GM23338 (cell line): ENCODE results near the gene LGALS9C. TPM values are rescaled to one million over a fixed set of nuclear protein-coding genes. Genes with fewer than 3 reads are reported as not detected.
"Not testable (repeated sequence)": the region's sequence is repeated elsewhere in the genome, so short reads cannot be mapped to it uniquely, and the experiment has no call there.

ENCODE experiments used
- ATAC-seq: fragments of 200-7000 bp; cut with Tn5 transposase; 3 replicates; pipeline ENCODE4 v1.9.1; 2020
- DNase-seq: peaks from one replicate; pipeline ENCODE4 v3.0.0-alpha.2; 2015; ENCODE audit warnings: low spot score
- H2AFZ ChIP-seq: fragments of 200-600 bp; sonication (generic); 2 replicates; pipeline ENCODE4 v1.8.0; 2016; ENCODE audit warnings: antibody characterized with exemption, mild to moderate bottlenecking, moderate library complexity
- H3F3A ChIP-seq: fragments of 200-600 bp; sonication (generic); replicated peaks from 2 replicates; pipeline ENCODE4 v1.8.0; 2017; ENCODE audit warnings: antibody characterized with exemption, mixed run types, low read depth
- H3K27ac ChIP-seq: fragments of 200-600 bp; sonication (generic); 2 replicates; pipeline ENCODE4 v1.6.1; 2016; ENCODE audit warnings: low read depth
- H3K27me3 ChIP-seq: fragments of 200-600 bp; sonication (generic); 2 replicates; pipeline ENCODE4 v1.8.0; 2016; ENCODE audit warnings: mild to moderate bottlenecking, mixed run types, moderate library complexity; ENCODE audit not compliant: insufficient read depth
- H3K36me3 ChIP-seq: fragments of 200-600 bp; sonication (generic); 2 replicates; pipeline ENCODE4 v1.8.0; 2016; ENCODE audit warnings: mild to moderate bottlenecking; ENCODE audit not compliant: insufficient read depth
- H3K4me1 ChIP-seq: fragments of 200-600 bp; sonication (generic); 2 replicates; pipeline ENCODE4 v1.8.0; 2016; ENCODE audit warnings: mild to moderate bottlenecking, moderate library complexity; ENCODE audit not compliant: insufficient read depth
- H3K4me2 ChIP-seq: fragments of 200-600 bp; sonication (generic); 2 replicates; pipeline ENCODE4 v1.7.1; 2017; ENCODE audit warnings: mixed run types
- H3K4me3 ChIP-seq: fragments of 200-600 bp; sonication (generic); 2 replicates; pipeline ENCODE4 v1.6.1; 2016; ENCODE audit warnings: mixed run types
- H3K79me2 ChIP-seq: fragments of 200-600 bp; sonication (generic); replicated peaks from 2 replicates; pipeline ENCODE4 v1.8.0; 2017; ENCODE audit warnings: mild to moderate bottlenecking; ENCODE audit not compliant: insufficient read depth
- H3K9me2 ChIP-seq: fragments of 200-600 bp; sonication (generic); 2 replicates; pipeline ENCODE4 v1.8.0; 2017; ENCODE audit not compliant: insufficient read depth
- H4K20me1 ChIP-seq: fragments of 200-600 bp; sonication (generic); replicated peaks from 2 replicates; pipeline ENCODE4 v1.8.0; 2017; ENCODE audit warnings: mild to moderate bottlenecking; ENCODE audit not compliant: insufficient read depth
- H3K27ac Mint-ChIP-seq: 2 replicates; pipeline ENCODE4 v1.8.0; 2020; ENCODE audit warnings: inconsistent platforms, mild to moderate bottlenecking, moderate library complexity, mixed read lengths
- H3K27me3 Mint-ChIP-seq: 3 replicates; pipeline ENCODE4 v1.8.0; 2022; ENCODE audit warnings: low read depth, mild to moderate bottlenecking, moderate library complexity, mixed read lengths, inconsistent platforms; ENCODE audit not compliant: insufficient read depth, poor library complexity
- H3K36me3 Mint-ChIP-seq: 3 replicates; pipeline ENCODE4 v1.8.0; 2021; ENCODE audit warnings: low read depth, mild to moderate bottlenecking, inconsistent platforms, moderate library complexity, mixed read lengths
- H3K4me1 Mint-ChIP-seq: 3 replicates; pipeline ENCODE4 v1.8.0; 2020; ENCODE audit warnings: mild to moderate bottlenecking, inconsistent platforms, mixed read lengths
- H3K4me3 Mint-ChIP-seq: 3 replicates; pipeline ENCODE4 v1.8.0; 2021; ENCODE audit warnings: moderate library complexity, mild to moderate bottlenecking, inconsistent platforms, mixed read lengths
- H3K9me3 Mint-ChIP-seq: 3 replicates; pipeline ENCODE4 v1.8.0; 2020; ENCODE audit warnings: moderate library complexity, mild to moderate bottlenecking, inconsistent platforms, mixed read lengths
- CTCF ChIP-seq, 2 experiments: fragments of 200-600 bp in 1 of 2; sonication (generic) in 1 of 2; conservative IDR thresholded peaks; 2 replicates each; pipeline versions ENCODE4 v1.5.1 to v1.6.1; 2016 to 2017; ENCODE audit warnings: antibody characterized with exemption in 2 of 2, low read depth in 2 of 2, mild to moderate bottlenecking in 2 of 2, moderate library complexity in 1 of 2
- long read RNA-seq: library from polyadenylated mRNA; unstranded; transcript quantifications from one replicate; pipeline ENCODE4 v2.0.0, GENCODE V29; 2020; ENCODE audit not compliant: unreplicated experiment
- polyA plus RNA-seq: library from polyadenylated mRNA; unstranded; fragments of >200 nt; fragmentation: Nextera tagmentation; extraction: Ambion mirVana; gene quantifications from 2 replicates; pipeline ENCODE4 v1.2.1, GENCODE V29; 2016
- total RNA-seq: library from RNA; depleted of rRNA; stranded (reverse); fragments of >200 nt; shearing (Covaris generic); gene quantifications from 2 replicates; pipeline ENCODE4 v1.2.3, GENCODE V29; 2014; rRNA removed

The LGALS9C gene
- not detected in 2 replicates for total RNA-seq
- 0.24 TPM in 1 of 2 replicates, not detected in the other for polyA plus RNA-seq
- long read RNA-seq: 0 reads

- not testable (repeated sequence) for H3K4me3 Mint-ChIP-seq, H3K27me3 ChIP-seq, DNase-seq, H3K4me3 ChIP-seq, H3K36me3 Mint-ChIP-seq, H3F3A ChIP-seq, H2AFZ ChIP-seq, H4K20me1 ChIP-seq, H3K9me3 Mint-ChIP-seq, H3K27me3 Mint-ChIP-seq, H3K9me2 ChIP-seq, ATAC-seq, H3K4me1 ChIP-seq, H3K4me2 ChIP-seq, H3K79me2 ChIP-seq, H3K4me1 Mint-ChIP-seq, H3K36me3 ChIP-seq, H3K27ac Mint-ChIP-seq, H3K27ac ChIP-seq
Measured at GRCh38 chr17:18476508-18477308, at the start of gene LGALS9C. LGALS9C (plus strand) TSS chr17:18476789; CDS start chr17:18476855, 66 bp downstream.

GRCh38 chr17:18432206-18432605, 44.4 kb upstream of the LGALS9C start:
- not testable (repeated sequence) for H3K36me3 ChIP-seq, H3K27ac Mint-ChIP-seq, H4K20me1 ChIP-seq, H3K9me2 ChIP-seq, H3F3A ChIP-seq, H3K4me1 ChIP-seq, H3K27me3 ChIP-seq, H3K4me1 Mint-ChIP-seq, H3K27me3 Mint-ChIP-seq, H3K4me3 Mint-ChIP-seq, H3K79me2 ChIP-seq, H3K4me2 ChIP-seq, H3K36me3 Mint-ChIP-seq, H3K27ac ChIP-seq, H3K4me3 ChIP-seq, H2AFZ ChIP-seq, ATAC-seq, DNase-seq, H3K9me3 Mint-ChIP-seq

- H3K9me2 ChIP-seq, H3K79me2 ChIP-seq, H3K27me3 ChIP-seq, H3K27ac ChIP-seq, H3K4me3 Mint-ChIP-seq, H3K4me1 Mint-ChIP-seq, DNase-seq, H3K27ac Mint-ChIP-seq, H3K4me1 ChIP-seq, H3K4me2 ChIP-seq, H3K36me3 Mint-ChIP-seq, ATAC-seq, H4K20me1 ChIP-seq, H3K4me3 ChIP-seq, H3K27me3 Mint-ChIP-seq, H3K9me3 Mint-ChIP-seq, H2AFZ ChIP-seq, H3F3A ChIP-seq, H3K36me3 ChIP-seq: not testable (repeated sequence)
Measured at GRCh38 chr17:18439465-18439870, 37.1 kb upstream of the LGALS9C start.

- peak in 1 of 2 experiments; percentile 53; a peak in 2 of 4 replicates for TF ChIP-seq CTCF (conservative IDR thresholded peaks at IDR 0.05; ENCODE audit: low read depth in 2 of 2)
- not testable (repeated sequence) for H3K4me1 Mint-ChIP-seq
Measured at GRCh38 chr17:18442093-18442492, 34.5 kb upstream of the LGALS9C start.

GRCh38 chr17:18442532-18442931, 34.1 kb upstream of the LGALS9C start:
- DNase-seq, H3K4me1 ChIP-seq, H3K36me3 ChIP-seq, H3K27ac ChIP-seq, H3K4me2 ChIP-seq, H3K4me3 ChIP-seq, H2AFZ ChIP-seq, H3K27me3 Mint-ChIP-seq, H3K9me3 Mint-ChIP-seq, H3K79me2 ChIP-seq, H3K36me3 Mint-ChIP-seq, H4K20me1 ChIP-seq, H3F3A ChIP-seq, H3K27ac Mint-ChIP-seq, ATAC-seq, H3K9me2 ChIP-seq, H3K4me1 Mint-ChIP-seq, H3K4me3 Mint-ChIP-seq, H3K27me3 ChIP-seq: not testable (repeated sequence)

More at GRCh38 chr17:18442093-18442492, 34.5 kb upstream of the LGALS9C start:
- H3K27ac ChIP-seq, H2AFZ ChIP-seq, H3K36me3 Mint-ChIP-seq, H3K4me1 ChIP-seq, H3K36me3 ChIP-seq, H3K27ac Mint-ChIP-seq, H3K79me2 ChIP-seq, H3K27me3 ChIP-seq, H3K4me3 ChIP-seq, H4K20me1 ChIP-seq, H3K4me3 Mint-ChIP-seq, DNase-seq, H3K9me2 ChIP-seq, H3K9me3 Mint-ChIP-seq, H3K4me2 ChIP-seq, H3K27me3 Mint-ChIP-seq, H3F3A ChIP-seq: not testable (repeated sequence)
- peak; percentile 88 for ATAC-seq
